NCI-H1436 treated with DMSO at 0.1 percent for 48 hours (cell line): Measurements from ENCODE around the gene SULF2.

ENCODE experiments used
- DNase-seq: peaks from one replicate; lab custom pipeline; 2025; lab: John Stamatoyannopoulos, UW

The SULF2 gene

GRCh38 chr20:47668313-47669151 lies 116.7 kb downstream of the SULF2 start:
- no peak for DNase-seq

DNA sequence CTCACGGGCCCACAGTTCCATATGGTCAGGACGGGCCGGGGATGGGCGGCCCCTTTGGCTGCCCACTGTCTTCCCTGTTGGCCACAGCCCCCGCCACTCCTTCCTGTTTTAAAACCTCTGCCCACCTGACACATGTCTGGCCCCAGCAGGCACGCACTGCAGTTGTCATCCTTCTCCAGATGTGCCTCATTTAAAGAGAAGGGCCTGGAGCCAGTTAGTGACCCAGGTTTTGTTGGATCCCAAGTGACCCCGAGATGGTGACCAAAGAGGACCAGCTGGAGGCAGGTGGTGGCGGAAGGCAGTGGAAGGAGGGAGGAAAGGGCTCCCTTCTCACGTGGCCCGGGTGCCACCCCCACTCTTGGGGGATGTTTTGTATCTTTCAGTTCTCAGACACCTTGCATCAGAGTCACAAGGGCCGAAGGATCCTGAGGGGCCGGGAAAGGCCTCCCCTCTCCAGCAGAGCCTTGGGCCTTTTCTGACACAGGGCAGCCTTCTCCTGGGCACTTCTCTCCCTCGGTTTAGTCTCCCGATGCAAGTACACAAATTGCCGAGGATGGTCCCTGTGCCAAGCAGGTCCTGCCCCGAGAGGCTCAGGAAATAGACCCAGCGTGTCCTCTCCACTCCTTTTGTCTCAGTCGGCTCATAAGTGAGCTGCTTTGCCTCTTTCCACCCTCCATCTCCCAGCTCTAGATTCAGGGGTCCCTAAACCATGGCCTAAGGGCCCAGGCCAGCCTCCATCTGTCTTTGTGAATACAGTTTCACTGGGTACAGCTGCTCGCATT lies 117.6 kb downstream of the SULF2 start:
- no peak for DNase-seq

DNA sequence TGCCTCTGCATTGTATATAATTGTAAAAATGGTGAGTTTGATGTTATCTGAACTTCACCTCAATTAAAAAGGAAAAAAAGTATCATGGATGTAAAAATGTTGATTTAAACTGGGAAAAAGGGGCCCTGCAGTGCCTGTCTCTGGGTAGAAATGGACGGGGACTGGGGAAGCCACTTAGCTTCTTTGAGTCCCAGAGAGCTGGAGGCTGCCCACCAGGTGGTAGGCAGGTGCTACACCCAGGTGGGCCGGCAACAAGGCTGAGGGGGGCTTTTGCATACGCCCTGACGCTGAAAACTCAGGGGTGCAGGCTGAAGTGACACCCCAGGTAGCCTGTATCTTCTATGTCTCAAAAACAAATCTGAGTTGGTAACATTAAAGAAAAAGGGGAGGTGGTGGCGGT lies 118.2 kb downstream of the SULF2 start:
- no peak for DNase-seq

DNA sequence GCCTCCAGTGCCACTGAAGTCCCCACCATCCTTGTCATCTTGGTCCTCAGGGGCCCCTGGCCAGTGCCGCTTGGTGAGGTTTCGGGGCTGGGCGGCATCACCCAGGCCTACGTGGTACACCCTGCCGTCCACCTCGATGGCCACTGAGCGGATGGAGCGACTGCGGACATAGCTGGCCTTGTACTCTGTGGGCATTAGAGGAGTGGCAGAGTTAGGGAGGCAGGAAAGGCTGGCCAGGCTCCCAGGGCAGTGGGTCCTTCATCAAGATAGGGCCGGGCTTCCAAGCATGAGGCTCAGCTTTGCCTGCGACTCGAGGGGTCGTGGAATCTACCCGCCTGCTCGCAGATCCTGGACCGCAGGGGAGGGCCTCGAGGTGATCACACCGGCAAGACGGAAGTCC lies 119.0 kb downstream of the SULF2 start:
- DNase-seq, result no peak

- DNase-seq, result no peak
Observed at GRCh38 chr20:47665221-47665991, 119.9 kb downstream of the SULF2 start.

DNA sequence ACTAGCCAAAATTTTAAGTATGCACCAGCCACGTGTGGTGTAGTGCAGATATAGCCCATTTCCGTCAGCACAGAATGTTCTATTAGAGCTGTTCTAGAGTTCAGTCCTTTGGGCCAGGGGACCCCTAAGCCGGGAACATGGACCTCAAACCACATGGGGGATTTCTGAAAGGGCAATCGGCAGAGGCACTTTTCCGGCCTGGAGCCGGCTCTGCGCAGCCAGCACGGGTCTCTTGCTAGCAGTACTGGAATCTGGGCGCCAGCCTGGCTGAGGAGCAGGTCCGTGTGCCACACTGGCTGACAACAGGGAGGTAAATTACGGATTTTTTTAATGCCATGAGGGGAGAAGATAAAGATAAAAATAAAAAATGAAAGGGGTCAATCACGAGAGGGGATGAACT lies 120.5 kb downstream of the SULF2 start:
- no peak for DNase-seq

DNA sequence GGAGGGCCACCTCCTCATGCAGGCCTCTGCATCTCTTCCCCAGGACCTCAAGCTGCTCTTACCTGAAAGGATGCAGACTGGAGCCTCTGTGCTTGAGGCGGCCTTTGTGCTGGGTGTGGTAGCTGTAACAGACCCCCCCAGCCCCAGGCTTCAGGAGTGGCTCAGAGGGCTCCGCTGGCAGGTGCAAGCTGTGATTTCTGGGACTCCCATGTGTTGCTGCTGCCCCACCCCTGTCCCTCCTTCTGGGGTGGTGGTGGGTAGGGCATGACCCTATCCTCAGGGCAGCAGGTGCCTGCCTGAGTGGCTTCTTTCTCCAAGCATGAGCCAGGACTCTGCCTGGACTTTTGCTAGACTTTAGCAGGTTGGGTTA lies 121.2 kb downstream of the SULF2 start:
- DNase-seq, result no peak

GRCh38 chr20:47663354-47664067 lies 121.8 kb downstream of the SULF2 start:
- DNase-seq, result no peak

- no peak for DNase-seq
Observed at GRCh38 chr20:47662483-47663353, 122.6 kb downstream of the SULF2 start.

- DNase-seq, result no peak
Observed at GRCh38 chr20:47661714-47662113, 123.6 kb downstream of the SULF2 start.

DNA sequence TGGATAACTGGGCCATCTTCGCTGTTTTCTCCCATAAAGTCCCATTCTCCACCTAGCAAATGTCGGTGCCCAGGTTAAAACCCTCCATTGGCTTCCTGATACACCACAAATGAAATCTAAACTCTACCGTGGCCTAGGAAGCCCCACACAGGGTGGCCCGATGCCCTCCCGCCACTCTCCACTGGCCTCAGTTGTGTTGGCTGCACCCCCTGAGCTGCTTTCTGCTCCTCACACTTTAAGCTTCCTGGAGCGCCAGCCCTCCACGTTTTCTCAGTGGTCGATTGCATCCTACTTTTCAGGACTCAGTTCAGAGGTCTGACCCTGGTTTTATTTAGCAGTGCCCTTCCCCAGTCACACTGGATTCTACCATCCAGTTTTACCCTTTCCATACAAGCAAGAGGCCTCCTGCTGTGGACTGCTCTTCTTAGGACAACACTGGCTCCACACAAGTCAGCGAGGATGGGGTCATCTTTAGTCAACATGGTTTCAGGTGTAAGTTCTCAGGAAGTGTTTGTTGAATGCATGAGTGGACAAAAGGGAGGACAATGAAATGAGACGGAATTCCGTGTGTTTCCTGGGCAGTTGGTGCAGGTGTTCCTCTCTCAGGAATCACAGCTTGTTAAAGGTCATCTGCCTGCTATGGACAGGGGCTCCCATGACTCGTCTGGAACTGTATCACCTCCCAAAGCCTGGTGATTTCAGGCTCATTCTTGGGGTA lies 124.1 kb downstream of the SULF2 start:
- no peak for DNase-seq

DNA sequence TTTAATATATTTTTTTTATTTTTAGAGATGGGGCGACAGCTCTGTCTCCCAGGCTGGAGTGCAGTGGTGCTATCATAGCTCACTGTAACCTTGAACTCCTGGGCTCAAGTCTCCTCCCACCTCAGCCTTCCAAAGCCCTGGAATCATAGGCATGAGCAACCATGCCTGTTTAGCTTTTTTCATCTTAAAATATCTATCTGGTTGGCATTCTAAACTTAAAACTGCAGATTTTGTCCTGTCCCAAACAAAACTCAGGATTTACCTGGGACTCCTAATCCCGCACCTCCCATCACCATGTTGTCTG lies 124.7 kb downstream of the SULF2 start:
- DNase-seq, result no peak

- no peak for DNase-seq
Observed at GRCh38 chr20:47659904-47660601, 125.2 kb downstream of the SULF2 start.

DNA sequence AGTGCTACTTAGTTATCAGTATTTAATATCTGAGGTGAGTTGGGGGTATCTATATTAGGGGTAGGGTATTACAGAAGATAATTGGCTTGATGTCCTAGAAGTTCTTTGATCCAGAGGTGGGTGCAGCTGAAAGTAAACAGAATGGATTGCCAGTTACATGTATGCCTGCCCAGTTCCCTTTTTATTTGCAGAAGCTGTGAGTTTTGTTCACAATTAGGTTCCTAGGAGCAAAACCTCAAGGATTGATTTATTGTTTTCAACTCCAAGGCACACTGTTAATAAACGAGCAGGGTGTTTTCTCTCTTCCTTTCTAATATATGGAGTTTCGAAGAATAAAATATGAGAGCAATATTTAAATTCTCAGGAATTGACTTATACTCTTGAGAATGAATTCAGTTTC lies 129.0 kb downstream of the SULF2 start:
- no peak for DNase-seq

- DNase-seq, result no peak
Observed at GRCh38 chr20:47655635-47656034, 129.6 kb downstream of the SULF2 start.

DNA sequence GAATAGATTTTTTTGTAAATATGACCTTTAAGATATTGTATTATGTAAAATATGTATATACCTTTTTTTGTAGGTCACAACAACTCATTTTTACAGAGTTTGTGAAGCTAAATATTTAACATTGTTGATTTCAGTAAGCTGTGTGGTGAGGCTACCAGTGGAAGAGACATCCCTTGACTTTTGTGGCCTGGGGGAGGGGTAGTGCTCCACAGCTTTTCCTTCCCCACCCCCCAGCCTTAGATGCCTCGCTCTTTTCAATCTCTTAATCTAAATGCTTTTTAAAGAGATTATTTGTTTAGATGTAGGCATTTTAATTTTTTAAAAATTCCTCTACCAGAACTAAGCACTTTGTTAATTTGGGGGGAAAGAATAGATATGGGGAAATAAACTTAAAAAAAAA lies 130.9 kb downstream of the SULF2 start:
- DNase-seq, result no peak

DNA sequence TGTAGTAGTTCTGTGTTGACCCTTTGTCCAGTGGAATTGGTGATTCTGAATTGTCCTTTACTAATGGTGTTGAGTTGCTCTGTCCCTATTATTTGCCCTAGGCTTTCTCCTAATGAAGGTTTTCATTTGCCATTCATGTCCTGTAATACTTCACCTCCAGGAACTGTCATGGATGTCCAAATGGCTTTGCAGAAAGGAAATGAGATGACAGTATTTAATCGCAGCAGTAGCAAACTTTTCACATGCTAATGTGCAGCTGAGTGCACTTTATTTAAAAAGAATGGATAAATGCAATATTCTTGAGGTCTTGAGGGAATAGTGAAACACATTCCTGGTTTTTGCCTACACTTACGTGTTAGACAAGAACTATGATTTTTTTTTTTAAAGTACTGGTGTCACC lies 131.4 kb downstream of the SULF2 start:
- DNase-seq, result no peak

GRCh38 chr20:47652794-47653193 lies 132.5 kb downstream of the SULF2 start:
- no peak for DNase-seq

- no peak for DNase-seq
Observed at GRCh38 chr20:47652301-47652700, 133.0 kb downstream of the SULF2 start.

DNA sequence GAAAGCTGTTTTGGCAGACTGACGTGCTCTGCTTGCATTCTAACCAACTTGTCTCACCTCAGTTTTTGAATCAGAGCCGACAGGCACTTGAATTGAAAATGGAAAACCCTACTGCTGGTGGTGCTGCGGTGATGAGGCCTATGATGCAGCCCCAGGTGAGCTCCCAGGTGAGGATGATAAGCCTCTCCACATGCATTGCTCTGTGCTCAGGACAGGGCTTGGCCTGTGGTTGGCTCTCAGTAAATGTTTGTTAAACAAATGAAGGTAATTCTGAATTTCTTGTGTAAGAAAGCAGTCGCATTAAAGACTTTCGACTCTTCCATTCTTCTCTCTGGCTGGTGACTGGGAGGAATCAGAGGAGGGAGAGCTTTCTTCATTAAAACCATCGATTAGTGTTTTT lies 136.3 kb downstream of the SULF2 start:
- DNase-seq, result no peak
